ENCODE data around the gene PUM2. TPM values are rescaled to one million over a fixed set of nuclear protein-coding genes. Genes with fewer than 3 reads are reported as not detected.

PUM2 gene
- total RNA-seq, 1 donor from 2014 or later: 113 TPM

GRCh38 chr2:20363578-20363977 is 12.9 kb upstream of the PUM2 start:
- H3K36me3 Mint-ChIP-seq (ENCODE audit: unreplicated experiment): peaks cover 7% of the 10 kb centered on the region
- no peak overlapping the region for H3K4me3 Mint-ChIP-seq (ENCODE audit: unreplicated experiment)
- H3K27ac Mint-ChIP-seq (ENCODE audit: unreplicated experiment): no peak overlapping the region
- H3K4me1 Mint-ChIP-seq (ENCODE audit: low read depth, unreplicated experiment): no peaks in the 10 kb centered on the region
- H3K9me3 Mint-ChIP-seq (ENCODE audit: unreplicated experiment): no peaks in the 10 kb centered on the region
- H3K27me3 Mint-ChIP-seq (ENCODE audit: unreplicated experiment): no peaks in the 10 kb centered on the region
- TF ChIP-seq CTCF (IDR thresholded peaks at IDR 0.05; ENCODE audit: partially characterized antibody, unreplicated experiment): no peak
- DNase-seq: no peak

DNA sequence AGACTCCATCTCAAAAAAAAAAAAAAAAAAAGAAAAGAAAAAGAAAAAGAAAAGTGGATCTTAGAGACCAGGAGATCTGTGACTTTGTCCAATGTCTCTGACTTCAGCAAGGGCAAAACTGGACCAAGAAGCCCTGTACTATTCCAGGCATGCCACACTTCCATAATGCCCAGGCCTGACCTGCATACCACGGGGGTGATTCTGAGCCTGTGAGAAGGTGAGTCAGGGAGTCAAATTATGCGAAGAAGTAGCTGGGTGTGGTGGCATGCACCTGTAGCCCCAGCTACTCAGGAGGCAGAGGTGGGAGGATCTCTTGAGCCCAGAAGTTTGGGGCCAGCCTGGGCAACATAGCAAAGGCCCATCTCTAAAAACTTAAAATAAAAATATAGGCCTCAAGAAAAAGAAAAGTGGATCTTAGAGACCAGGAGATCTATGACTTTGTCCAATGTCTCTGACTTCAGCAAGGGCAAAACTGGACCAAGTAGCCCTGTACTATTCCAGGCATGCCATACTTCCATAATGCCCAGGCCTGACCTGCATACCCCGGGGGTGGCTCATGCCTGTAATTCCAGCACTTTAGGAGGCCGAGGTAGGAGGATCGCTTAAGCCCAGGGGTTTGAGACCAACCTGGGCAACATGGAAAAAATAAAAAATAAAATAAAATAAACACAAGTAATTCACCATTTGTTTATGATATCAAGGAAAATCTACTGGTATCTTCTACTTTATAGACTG is 12.2 kb upstream of the PUM2 start:
- no peak for TF ChIP-seq CTCF (IDR thresholded peaks at IDR 0.05; ENCODE audit: partially characterized antibody, unreplicated experiment)
- DNase-seq: no peak
- Mint-ChIP-seq H3K27me3 (ENCODE audit: unreplicated experiment) (no peaks in the 10 kb centered on the region), H3K9me3 (ENCODE audit: unreplicated experiment) (no peaks in the 10 kb centered on the region), H3K4me3 (ENCODE audit: unreplicated experiment) (no peak overlapping the region), H3K27ac (ENCODE audit: unreplicated experiment) (no peak overlapping the region), H3K4me1 (ENCODE audit: low read depth, unreplicated experiment) (no peaks in the 10 kb centered on the region), H3K36me3 (ENCODE audit: unreplicated experiment) (peaks cover 5% of the 10 kb centered on the region)

GRCh38 chr2:20361893-20362292 is 11.2 kb upstream of the PUM2 start:
- TF ChIP-seq CTCF (IDR thresholded peaks at IDR 0.05; ENCODE audit: partially characterized antibody, unreplicated experiment): no peak
- no peak for DNase-seq
- Mint-ChIP-seq H3K4me3 (ENCODE audit: unreplicated experiment) (no peak overlapping the region), H3K27me3 (ENCODE audit: unreplicated experiment) (no peaks in the 10 kb centered on the region), H3K27ac (ENCODE audit: unreplicated experiment) (no peak overlapping the region), H3K9me3 (ENCODE audit: unreplicated experiment) (no peaks in the 10 kb centered on the region), H3K4me1 (ENCODE audit: low read depth, unreplicated experiment) (no peaks in the 10 kb centered on the region), H3K36me3 (ENCODE audit: unreplicated experiment) (peaks cover 5% of the 10 kb centered on the region)

- Mint-ChIP-seq H3K4me1 (ENCODE audit: low read depth, unreplicated experiment) (no peaks in the 10 kb centered on the region), H3K27ac (ENCODE audit: unreplicated experiment) (no peak overlapping the region), H3K36me3 (ENCODE audit: unreplicated experiment) (no peaks in the 10 kb centered on the region), H3K27me3 (ENCODE audit: unreplicated experiment) (no peaks in the 10 kb centered on the region), H3K4me3 (ENCODE audit: unreplicated experiment) (no peak overlapping the region), H3K9me3 (ENCODE audit: unreplicated experiment) (no peaks in the 10 kb centered on the region)
- no peak for DNase-seq
- no peak for TF ChIP-seq CTCF (IDR thresholded peaks at IDR 0.05; ENCODE audit: partially characterized antibody, unreplicated experiment)
These were observed 8.5 kb upstream of the PUM2 start for GRCh38 chr2:20359096-20359495.

GRCh38 chr2:20357638-20358389 is 7.2 kb upstream of the PUM2 start:
- no peak for TF ChIP-seq CTCF (IDR thresholded peaks at IDR 0.05; ENCODE audit: partially characterized antibody, unreplicated experiment)
- no peak for DNase-seq
- Mint-ChIP-seq H3K4me3 (ENCODE audit: unreplicated experiment) (no peak overlapping the region), H3K9me3 (ENCODE audit: unreplicated experiment) (peaks cover 2% of the 10 kb centered on the region), H3K36me3 (ENCODE audit: unreplicated experiment) (no peaks in the 10 kb centered on the region), H3K27me3 (ENCODE audit: unreplicated experiment) (peaks cover 4% of the 10 kb centered on the region), H3K27ac (ENCODE audit: unreplicated experiment) (peak overlapping the region; percentile 76), H3K4me1 (ENCODE audit: low read depth, unreplicated experiment) (peaks cover 12% of the 10 kb centered on the region)

Data from glutamatergic neuron (in vitro differentiated cells).